GM12872 (cell line): ENCODE results near the gene HERC3.

ENCODE experiments used
- CTCF ChIP-seq: IDR thresholded peaks from 3 replicates; pipeline ENCODE4 v1.5.1; 2011; ENCODE audit warnings: low read depth, mild to moderate bottlenecking, low read length, moderate library complexity; ENCODE audit not compliant: insufficient read depth

HERC3 gene

GRCh38 chr4:88742561-88742960 is 150.3 kb downstream of the HERC3 start:
- no peak for TF ChIP-seq CTCF

- no peak for TF ChIP-seq CTCF
Observed at GRCh38 chr4:88743696-88744095, 151.4 kb downstream of the HERC3 start.

DNA sequence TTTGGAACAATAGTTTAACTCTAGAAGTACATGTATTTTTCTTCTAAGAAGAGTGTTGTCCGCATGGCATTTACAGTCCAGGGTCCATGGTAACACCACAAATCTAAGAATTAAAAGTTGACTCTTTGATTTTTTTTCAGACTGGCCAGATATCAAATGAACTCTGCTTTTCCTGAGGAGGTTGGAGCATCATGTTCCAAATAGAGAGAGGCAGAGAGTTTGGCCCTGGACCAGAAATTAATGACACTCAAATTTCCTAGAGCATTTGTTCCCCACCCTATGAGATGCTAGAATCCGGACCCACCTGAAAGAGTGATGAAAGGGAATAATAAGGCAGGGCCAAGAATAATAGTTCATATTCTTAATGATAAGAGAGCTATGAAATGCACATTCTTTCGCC is 152.3 kb downstream of the HERC3 start:
- TF ChIP-seq CTCF, result no peak

- TF ChIP-seq CTCF, result no peak
Observed at GRCh38 chr4:88745175-88745574, 152.9 kb downstream of the HERC3 start.

DNA sequence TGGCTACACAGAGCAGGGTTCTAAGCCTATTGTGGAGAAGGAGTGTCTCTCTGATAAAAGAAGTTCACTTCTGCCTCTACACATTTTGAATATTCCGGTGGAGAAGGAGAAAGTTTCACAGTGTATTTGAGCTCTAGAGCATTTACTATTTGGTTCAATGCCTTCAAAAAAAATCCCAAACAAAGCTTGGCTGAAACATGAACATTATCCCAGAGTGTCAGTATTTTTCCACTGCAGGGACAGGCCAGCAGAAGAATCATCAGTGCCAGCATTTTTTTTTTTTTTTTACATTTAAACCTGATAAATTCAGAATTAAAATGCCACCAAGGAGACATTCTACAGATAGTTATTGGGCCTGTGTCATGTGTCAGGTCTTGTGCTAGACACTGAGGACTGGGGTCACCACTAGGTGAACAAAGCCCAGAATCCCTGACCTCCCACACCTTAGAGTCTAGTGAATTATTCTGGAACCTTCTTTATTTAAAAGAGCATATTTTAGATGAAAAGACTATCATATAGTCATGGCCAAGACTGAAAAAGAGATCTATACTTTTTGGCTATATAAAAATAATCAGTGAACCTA is 153.4 kb downstream of the HERC3 start:
- no peak for TF ChIP-seq CTCF

DNA sequence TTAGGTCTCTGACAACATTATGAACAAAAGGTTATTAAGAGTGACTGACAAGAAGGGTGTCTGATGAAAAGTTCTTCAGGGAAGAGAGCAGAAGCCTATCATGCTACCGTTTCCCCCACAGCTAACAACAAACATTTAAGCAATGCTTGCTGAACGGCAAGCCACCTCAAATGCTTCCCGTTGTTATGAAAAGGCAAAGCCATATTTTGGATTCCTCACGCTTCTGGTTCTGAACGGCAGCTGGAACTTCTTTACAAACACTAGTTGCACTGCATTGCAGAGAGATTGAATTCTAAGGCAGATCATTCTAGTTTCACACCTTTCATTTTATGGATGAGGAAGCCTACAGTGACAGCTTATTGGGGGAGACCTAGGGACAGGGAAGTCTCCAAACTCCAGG is 153.9 kb downstream of the HERC3 start:
- TF ChIP-seq CTCF, result no peak

DNA sequence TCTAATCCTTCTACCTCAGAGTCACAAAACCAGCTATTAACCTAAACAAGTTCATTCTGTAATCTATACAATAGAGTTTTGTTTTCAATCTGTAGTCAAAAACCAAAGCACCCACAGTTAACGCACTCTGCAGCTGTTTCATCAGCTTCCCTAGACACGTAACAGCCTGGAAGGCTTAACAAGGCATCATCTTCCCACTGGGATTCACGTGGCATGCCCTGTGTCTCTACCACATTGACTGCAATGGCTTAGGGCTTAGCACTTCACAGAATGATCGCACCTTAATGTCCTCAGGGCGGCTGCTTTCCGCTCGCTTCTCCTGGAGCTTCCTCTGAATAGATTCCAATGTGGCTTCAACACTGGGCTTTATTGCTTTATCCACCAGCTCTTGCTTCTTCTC is 155.1 kb downstream of the HERC3 start:
- TF ChIP-seq CTCF, result no peak
